ENCODE measurements around the gene KCNN3. TPM values are rescaled to one million over a fixed set of nuclear protein-coding genes. Genes with fewer than 3 reads are reported as not detected.

Gene KCNN3
- total RNA-seq, 2 experiments from 2014 or later, result 0.02 to 0.14 TPM

GRCh38 chr1:154865442-154866256, 4.4 kb downstream of the KCNN3 start:
- no peak for DNase-seq
- Mint-ChIP-seq H3K4me1 (ENCODE audit: low read depth) (peaks cover 42% of the 10 kb centered on the region), H3K27ac (no peak overlapping the region), H3K9me3 (no peaks in the 10 kb centered on the region), H3K4me3 (no peak overlapping the region), H3K36me3 (no peaks in the 10 kb centered on the region), H3K27me3 (peaks cover 41% of the 10 kb centered on the region)
- CTCF ChIA-PET, result interaction anchor here (1.0 to 3.4 kb wide), 4 partner anchors 9 to 197 kb away, joined by 3 to 15 read pairs (median 4); no protein-coding TSS in a partner anchor
- POLR2A ChIA-PET, result interaction anchor here (2.8 kb wide), 1 partner anchor 8 kb away, joined by 10 read pairs; no protein-coding TSS in a partner anchor
- intact Hi-C loops (cut with micrococcal nuclease), result no loop called here

- H3K27me3 Mint-ChIP-seq, result peaks cover 37% of the 10 kb centered on the region
- ChIA-PET POLR2A (no interaction called here), CTCF (interaction anchor here (1.2 to 2.8 kb wide), 4 partner anchors 10 to 128 kb away, joined by 3 to 11 read pairs (median 5); no protein-coding TSS in a partner anchor)
- H3K36me3 Mint-ChIP-seq, result no peaks in the 10 kb centered on the region
- no peak overlapping the region for H3K4me3 Mint-ChIP-seq
- intact Hi-C loops (cut with micrococcal nuclease), result no loop called here
- peak overlapping the region; percentile 76 for H3K27ac Mint-ChIP-seq
- peaks cover 43% of the 10 kb centered on the region for H3K4me1 Mint-ChIP-seq (ENCODE audit: low read depth)
- DNase-seq, result no peak
- H3K9me3 Mint-ChIP-seq, result no peaks in the 10 kb centered on the region
Observed at GRCh38 chr1:154864189-154864975, 5.7 kb downstream of the KCNN3 start.

- DNase-seq, result peak; percentile 74
- POLR2A ChIA-PET, result no interaction called here
- no peaks in the 10 kb centered on the region for H3K9me3 Mint-ChIP-seq
- intact Hi-C loops (cut with micrococcal nuclease), result loop anchor here (1.0 to 2.0 kb wide), 2 partner anchors 14 to 79 kb away; no protein-coding TSS in a partner anchor
- no peaks in the 10 kb centered on the region for H3K36me3 Mint-ChIP-seq
- CTCF ChIA-PET, result interaction anchor here (1.2 to 2.8 kb wide), 4 partner anchors 11 to 127 kb away, joined by 3 to 11 read pairs (median 5); no protein-coding TSS in a partner anchor
- H3K27ac Mint-ChIP-seq, result peak overlapping the region; percentile 76
- H3K4me1 Mint-ChIP-seq (ENCODE audit: low read depth), result peaks cover 38% of the 10 kb centered on the region
- no peak overlapping the region for H3K4me3 Mint-ChIP-seq
- peaks cover 29% of the 10 kb centered on the region for H3K27me3 Mint-ChIP-seq
Observed at GRCh38 chr1:154863315-154864174, 6.5 kb downstream of the KCNN3 start.

- H3K4me3 Mint-ChIP-seq, result no peak overlapping the region
- CTCF ChIA-PET, result interaction anchor here (1.2 to 2.8 kb wide), 4 partner anchors 11 to 126 kb away, joined by 3 to 11 read pairs (median 5); no protein-coding TSS in a partner anchor
- DNase-seq, result no peak
- H3K4me1 Mint-ChIP-seq (ENCODE audit: low read depth), result peaks cover 40% of the 10 kb centered on the region
- H3K27ac Mint-ChIP-seq, result peak overlapping the region; percentile 76
- H3K36me3 Mint-ChIP-seq, result no peaks in the 10 kb centered on the region
- POLR2A ChIA-PET, result interaction anchor here (1.3 kb wide), 1 partner anchor 13 kb away, joined by 4 read pairs; no protein-coding TSS in a partner anchor
- no peaks in the 10 kb centered on the region for H3K9me3 Mint-ChIP-seq
- intact Hi-C loops (cut with micrococcal nuclease), result loop anchor here (1.0 to 2.0 kb wide), 2 partner anchors 14 to 78 kb away; no protein-coding TSS in a partner anchor
- peaks cover 22% of the 10 kb centered on the region for H3K27me3 Mint-ChIP-seq
Observed at GRCh38 chr1:154862907-154863306, 7.2 kb downstream of the KCNN3 start.

- peaks cover 19% of the 10 kb centered on the region for H3K27me3 Mint-ChIP-seq
- CTCF ChIA-PET, result interaction anchor here (2.8 kb wide), 1 partner anchor 17 kb away, joined by 11 read pairs; no protein-coding TSS in a partner anchor
- H3K27ac Mint-ChIP-seq, result no peak overlapping the region
- H3K4me1 Mint-ChIP-seq (ENCODE audit: low read depth), result peaks cover 48% of the 10 kb centered on the region
- no peaks in the 10 kb centered on the region for H3K9me3 Mint-ChIP-seq
- no peak for DNase-seq
- no peak overlapping the region for H3K4me3 Mint-ChIP-seq
- POLR2A ChIA-PET, result interaction anchor here (1.3 kb wide), 1 partner anchor 12 kb away, joined by 4 read pairs; no protein-coding TSS in a partner anchor
- intact Hi-C loops (cut with micrococcal nuclease), result loop anchor here (2.0 kb wide), 1 partner anchor 77 kb away; no protein-coding TSS in a partner anchor
- no peaks in the 10 kb centered on the region for H3K36me3 Mint-ChIP-seq
Observed at GRCh38 chr1:154861607-154862094, 8.4 kb downstream of the KCNN3 start.

- H3K27me3 Mint-ChIP-seq, result peaks cover 20% of the 10 kb centered on the region
- H3K4me3 Mint-ChIP-seq, result no peak overlapping the region
- peaks cover 53% of the 10 kb centered on the region for H3K4me1 Mint-ChIP-seq (ENCODE audit: low read depth)
- ChIA-PET POLR2A (interaction anchor here (0.9 to 1.1 kb wide), 2 partner anchors 10 to 116 kb away, joined by 3 read pairs; no protein-coding TSS in a partner anchor), CTCF (interaction anchor here (0.7 to 4.2 kb wide), 6 partner anchors 10 to 191 kb away, joined by 3 to 23 read pairs (median 3); partner anchors contain the start of gene KCNN3)
- H3K9me3 Mint-ChIP-seq, result no peaks in the 10 kb centered on the region
- H3K27ac Mint-ChIP-seq, result no peak overlapping the region
- no peak for DNase-seq
- intact Hi-C loops (cut with micrococcal nuclease), result no loop called here
- no peaks in the 10 kb centered on the region for H3K36me3 Mint-ChIP-seq
Observed at GRCh38 chr1:154860156-154860870, 9.8 kb downstream of the KCNN3 start.

GRCh38 chr1:154859786-154860155, 10.3 kb downstream of the KCNN3 start:
- intact Hi-C loops (cut with micrococcal nuclease), result loop anchor here (5.0 to 10.0 kb wide), 3 partner anchors 132 to 385 kb away; partner anchors contain the start of gene ADAR
- peaks cover 53% of the 10 kb centered on the region for H3K4me1 Mint-ChIP-seq (ENCODE audit: low read depth)
- ChIA-PET POLR2A (interaction anchor here (0.9 kb wide), 1 partner anchor 115 kb away, joined by 3 read pairs; no protein-coding TSS in a partner anchor), CTCF (interaction anchor here (1.0 to 4.2 kb wide), 4 partner anchors 10 to 191 kb away, joined by 3 to 23 read pairs (median 3); partner anchors contain the start of gene KCNN3)
- no peak overlapping the region for H3K27ac Mint-ChIP-seq
- no peaks in the 10 kb centered on the region for H3K9me3 Mint-ChIP-seq
- H3K27me3 Mint-ChIP-seq, result peaks cover 20% of the 10 kb centered on the region
- DNase-seq, result peak; percentile 28
- H3K4me3 Mint-ChIP-seq, result no peak overlapping the region
- H3K36me3 Mint-ChIP-seq, result no peaks in the 10 kb centered on the region

- H3K36me3 Mint-ChIP-seq, result no peaks in the 10 kb centered on the region
- intact Hi-C loops (cut with micrococcal nuclease), result loop anchor here (5.0 to 10.0 kb wide), 3 partner anchors 132 to 384 kb away; partner anchors contain the start of gene ADAR
- H3K27me3 Mint-ChIP-seq, result peaks cover 20% of the 10 kb centered on the region
- no peak overlapping the region for H3K27ac Mint-ChIP-seq
- H3K9me3 Mint-ChIP-seq, result no peaks in the 10 kb centered on the region
- no peak overlapping the region for H3K4me3 Mint-ChIP-seq
- CTCF ChIA-PET, result interaction anchor here (1.0 to 4.2 kb wide), 4 partner anchors 11 to 190 kb away, joined by 3 to 23 read pairs (median 3); partner anchors contain the start of gene KCNN3
- POLR2A ChIA-PET, result interaction anchor here (0.6 to 1.0 kb wide), 2 partner anchors 10 to 79 kb away, joined by 3 to 4 read pairs; no protein-coding TSS in a partner anchor
- no peak for DNase-seq
- peaks cover 48% of the 10 kb centered on the region for H3K4me1 Mint-ChIP-seq (ENCODE audit: low read depth)
Observed at GRCh38 chr1:154859151-154859785, 10.8 kb downstream of the KCNN3 start.

GRCh38 chr1:154857441-154858215, 12.5 kb downstream of the KCNN3 start:
- Mint-ChIP-seq H3K36me3 (no peaks in the 10 kb centered on the region), H3K27me3 (peaks cover 20% of the 10 kb centered on the region), H3K27ac (no peak overlapping the region), H3K4me1 (ENCODE audit: low read depth) (peaks cover 32% of the 10 kb centered on the region), H3K4me3 (no peak overlapping the region), H3K9me3 (no peaks in the 10 kb centered on the region)
- ChIA-PET CTCF (interaction anchor here (1.2 to 4.2 kb wide), 3 partner anchors 20 to 298 kb away, joined by 4 to 23 read pairs (median 6); no protein-coding TSS in a partner anchor), POLR2A (interaction anchor here (1.3 to 2.2 kb wide), 2 partner anchors 10 to 83 kb away, joined by 3 to 10 read pairs; no protein-coding TSS in a partner anchor)
- intact Hi-C loops (cut with micrococcal nuclease), result loop anchor here (1.0 to 10.0 kb wide), 4 partner anchors 8 to 383 kb away; partner anchors contain the start of gene ADAR
- peak; percentile 68 for DNase-seq

Data from activated CD4-positive, alpha-beta memory T cell treated with anti-CD3 and anti-CD28 coated beads for 36 hours (primary cell).